HG02884 (cell line): ENCODE results near the gene TIMM44.
"Not testable (repeated sequence)": the region's sequence is repeated elsewhere in the genome, so short reads cannot be mapped to it uniquely, and the experiment has no call there.

Source experiments
- ATAC-seq: cut with Tn5 transposase; IDR thresholded peaks from one replicate; pipeline ENCODE4 v1.9.1; 2021; ENCODE audit warnings: mild to moderate bottlenecking, moderate library complexity; ENCODE audit not compliant: unreplicated experiment

The TIMM44 gene

DNA sequence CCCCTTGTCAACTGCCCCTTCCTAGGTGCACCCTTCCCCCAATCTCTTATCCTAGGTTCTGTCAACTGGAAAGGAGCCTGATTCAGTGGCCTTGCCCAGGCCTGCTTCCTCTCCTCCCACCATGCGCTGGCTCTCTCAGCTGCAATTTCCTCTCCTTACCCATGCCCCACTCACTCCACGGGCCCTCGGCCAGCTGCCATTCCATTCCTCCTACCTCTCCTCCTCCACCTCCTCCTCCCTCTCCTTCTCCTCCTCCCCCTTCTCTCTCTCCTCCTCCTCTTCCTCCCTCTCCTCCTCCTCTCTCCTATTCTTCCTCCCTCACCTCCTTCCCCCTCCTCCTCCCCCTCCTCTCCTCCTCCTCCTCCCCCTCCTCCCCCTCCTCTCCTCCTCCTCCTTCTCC is 9.6 kb upstream of the TIMM44 start:
- no peak for ATAC-seq

GRCh38 chr19:7947939-7948338 is 4.5 kb upstream of the TIMM44 start:
- no peak for ATAC-seq

- peak; percentile 31 for ATAC-seq
Measured at GRCh38 chr19:7944177-7944761, 803 bp upstream of the TIMM44 start.

DNA sequence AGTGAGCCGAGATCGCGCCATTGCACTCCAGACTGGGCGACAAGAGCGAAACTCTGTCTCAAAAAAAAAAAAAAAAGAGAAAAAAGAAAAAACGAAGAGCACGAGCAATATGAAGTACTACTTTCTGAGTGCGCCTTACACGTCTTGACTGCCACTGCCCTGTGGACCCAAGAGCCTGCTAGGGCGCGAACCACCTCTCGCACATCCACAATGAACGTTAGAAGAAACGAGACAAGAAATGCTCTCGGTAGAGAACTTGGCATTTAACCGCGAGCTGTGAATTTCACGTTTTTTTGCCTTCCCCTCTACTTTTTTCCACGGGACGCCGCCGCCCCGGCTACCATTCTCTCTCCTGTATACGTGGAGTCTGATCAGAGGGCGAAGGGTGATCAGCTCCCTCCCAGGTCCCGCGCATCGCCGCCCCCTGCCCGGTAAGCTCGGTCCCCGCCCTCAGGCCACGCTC is 454 bp downstream of the TIMM44 start:
- ATAC-seq, result no peak

DNA sequence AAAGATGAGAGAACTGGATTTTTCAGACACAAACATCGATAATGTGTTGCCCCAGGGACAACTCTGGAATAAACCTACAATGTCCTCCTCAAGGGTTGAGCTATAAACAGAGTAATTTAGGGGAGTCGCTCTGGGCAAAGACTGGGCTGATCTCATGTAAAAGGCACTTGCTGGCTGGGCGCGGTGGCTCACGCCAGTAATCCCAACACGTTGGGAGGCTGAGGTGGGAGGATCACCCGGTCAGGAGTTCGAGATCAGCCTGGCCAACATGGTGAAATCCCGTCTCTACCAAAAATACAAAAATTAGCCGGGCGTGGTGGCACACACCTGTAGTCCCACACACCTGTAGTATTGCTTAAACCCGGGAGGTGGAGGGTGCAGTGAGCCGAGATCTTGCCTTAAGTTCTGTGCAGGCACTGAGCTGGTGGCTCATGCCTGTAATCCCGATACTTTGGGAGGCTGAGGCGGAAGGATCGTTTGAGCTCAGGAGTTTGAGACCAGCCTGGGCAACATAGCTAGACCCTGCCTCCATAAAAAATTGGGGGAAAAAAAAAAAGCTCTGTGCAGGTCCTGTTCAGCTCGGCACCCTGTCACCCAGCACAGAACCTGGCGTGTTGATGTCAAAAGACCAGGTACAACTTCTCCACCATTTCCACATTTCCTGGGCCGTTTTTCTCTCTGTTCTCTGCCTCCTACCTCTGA is 1.4 kb downstream of the TIMM44 start:
- ATAC-seq, result no peak

GRCh38 chr19:7940841-7941240 is 2.6 kb downstream of the TIMM44 start:
- ATAC-seq, result no peak

- no peak for ATAC-seq
Measured at GRCh38 chr19:7934766-7935165, 8.7 kb downstream of the TIMM44 start.

GRCh38 chr19:7933828-7934725 is 9.4 kb downstream of the TIMM44 start:
- no peak for ATAC-seq

GRCh38 chr19:7933411-7933810 is 10.1 kb downstream of the TIMM44 start:
- no peak for ATAC-seq

- no peak for ATAC-seq
Measured at GRCh38 chr19:7932930-7933300, 10.6 kb downstream of the TIMM44 start.

- no peak for ATAC-seq
Measured at GRCh38 chr19:7932276-7932929, 11.1 kb downstream of the TIMM44 start.

DNA sequence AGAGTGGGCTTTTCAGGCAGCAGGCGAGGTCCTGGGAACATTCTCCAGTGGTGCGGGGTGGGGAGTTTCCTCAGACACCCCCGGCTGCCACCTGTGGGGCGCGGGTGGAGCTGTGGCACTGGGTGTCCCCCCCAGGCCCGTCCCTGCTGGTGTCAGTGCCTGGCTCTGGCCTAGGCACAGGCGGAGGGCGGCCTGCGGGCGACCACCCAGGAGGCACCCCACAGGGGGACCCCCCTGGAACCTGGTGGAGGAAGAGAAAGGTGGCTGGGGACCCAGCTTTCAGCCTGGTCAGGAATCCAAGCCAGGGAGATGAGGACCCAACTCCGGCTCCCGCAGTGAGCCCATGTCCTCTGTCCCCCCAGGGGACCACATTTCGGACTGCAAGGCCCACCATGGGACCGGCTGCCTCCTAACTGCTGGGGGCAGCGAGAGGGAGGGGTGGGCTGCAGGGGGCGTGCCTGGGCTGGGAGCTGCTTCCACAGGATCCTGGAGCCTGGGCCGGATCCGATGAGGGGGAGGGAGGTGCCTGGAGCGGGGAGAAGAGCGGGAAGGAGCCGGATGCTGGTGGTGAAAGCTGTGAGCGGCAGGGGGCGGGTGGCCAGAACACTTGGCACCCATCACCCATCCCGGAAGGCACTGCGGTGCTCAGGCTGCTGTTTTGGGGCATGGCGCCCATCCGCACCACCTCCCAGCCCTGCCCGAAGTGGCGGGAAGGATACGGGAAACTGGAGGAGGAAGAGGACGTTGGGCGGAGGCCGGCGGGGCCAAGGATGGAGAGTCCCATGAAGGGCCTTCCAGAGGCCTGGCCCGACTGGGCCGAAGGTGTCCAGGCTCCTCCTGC is 12.0 kb downstream of the TIMM44 start:
- ATAC-seq, result no peak

- no peak for ATAC-seq
Measured at GRCh38 chr19:7930765-7931164, 12.7 kb downstream of the TIMM44 start.

DNA sequence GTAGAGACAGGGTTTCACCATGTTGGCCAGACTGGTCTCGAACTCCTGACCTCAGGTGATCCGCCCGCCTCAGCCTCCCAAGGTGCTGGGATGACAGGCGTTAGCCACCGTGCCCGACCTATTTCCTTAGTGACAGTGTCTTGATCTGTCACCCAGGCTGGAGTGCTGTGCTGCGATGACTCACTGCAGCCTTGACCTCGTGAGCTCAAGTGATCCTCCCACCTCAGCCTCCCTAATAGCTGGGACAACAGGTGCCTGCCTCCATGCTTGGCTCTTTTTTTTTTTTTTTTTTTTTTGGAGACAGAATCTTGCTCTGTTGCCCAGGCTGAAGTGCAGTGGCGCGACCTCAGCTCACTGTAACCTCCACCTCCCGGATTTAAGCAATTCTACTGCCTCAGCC is 13.4 kb downstream of the TIMM44 start:
- not testable (repeated sequence) for ATAC-seq

GRCh38 chr19:7928741-7929701 is 14.4 kb downstream of the TIMM44 start:
- no peak for ATAC-seq

- no peak for ATAC-seq
Measured at GRCh38 chr19:7928334-7928706, 15.1 kb downstream of the TIMM44 start.

DNA sequence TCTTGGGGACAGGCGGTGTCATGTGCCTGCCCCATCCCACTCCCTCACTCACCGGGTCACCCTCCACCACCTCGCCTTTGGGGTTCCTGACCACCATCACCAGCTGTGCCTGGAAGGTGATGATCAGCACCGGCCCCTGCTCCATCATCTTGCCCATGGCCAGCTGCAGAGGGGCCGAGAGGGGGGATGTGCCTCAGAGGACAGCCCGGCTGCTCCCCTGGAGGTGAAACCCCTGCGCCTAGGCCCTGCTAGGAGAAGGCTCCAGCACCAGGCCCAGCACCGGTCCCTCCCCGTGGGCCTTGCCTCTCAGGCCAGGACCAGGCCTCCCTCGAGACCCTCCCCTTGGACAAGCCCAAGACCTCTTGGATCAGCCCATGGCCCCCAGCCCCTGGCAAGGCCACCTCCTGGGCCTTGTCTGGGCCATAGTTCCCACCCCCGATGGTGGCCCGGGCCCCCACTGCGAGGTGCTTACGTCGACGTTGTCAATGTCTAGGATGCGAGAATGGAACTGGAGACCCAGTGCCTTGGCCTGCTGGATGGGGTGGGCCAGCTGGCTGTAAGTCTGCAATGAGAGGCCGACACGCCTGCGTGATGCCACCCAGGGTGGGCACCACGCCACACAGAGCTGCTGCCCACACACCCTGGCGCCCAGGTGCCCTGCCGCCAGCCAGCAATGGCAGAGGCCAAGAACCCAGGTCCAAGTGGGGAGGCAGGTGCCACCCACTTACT is 15.7 kb downstream of the TIMM44 start:
- ATAC-seq, result no peak

GRCh38 chr19:7926727-7927604 is 16.5 kb downstream of the TIMM44 start:
- ATAC-seq, result no peak
